Left renal pelvis (tissue), 4 donors: Measurements from ENCODE around the gene EPHA4. TPM values are rescaled to one million over a fixed set of nuclear protein-coding genes. Genes with fewer than 3 reads are reported as not detected.

Source experiments
- DNase-seq, 4 donors: peaks; one replicate each; pipeline ENCODE4 v3.0.0-alpha.2; 2013; ENCODE audit warnings: low read depth in 4 of 4, low spot score in 3 of 4
- polyA plus RNA-seq, 4 donors: library from polyadenylated mRNA; unstranded; fragments of 120-200 nt; gene quantifications; one replicate each; pipeline ENCODE4 v1.2.1, GENCODE V29; 2013; ENCODE audit not compliant: insufficient read length in 4 of 4

EPHA4 gene
- polyA plus RNA-seq, 4 donors = 26.5 to 63.8 (median 54.6) TPM

DNA sequence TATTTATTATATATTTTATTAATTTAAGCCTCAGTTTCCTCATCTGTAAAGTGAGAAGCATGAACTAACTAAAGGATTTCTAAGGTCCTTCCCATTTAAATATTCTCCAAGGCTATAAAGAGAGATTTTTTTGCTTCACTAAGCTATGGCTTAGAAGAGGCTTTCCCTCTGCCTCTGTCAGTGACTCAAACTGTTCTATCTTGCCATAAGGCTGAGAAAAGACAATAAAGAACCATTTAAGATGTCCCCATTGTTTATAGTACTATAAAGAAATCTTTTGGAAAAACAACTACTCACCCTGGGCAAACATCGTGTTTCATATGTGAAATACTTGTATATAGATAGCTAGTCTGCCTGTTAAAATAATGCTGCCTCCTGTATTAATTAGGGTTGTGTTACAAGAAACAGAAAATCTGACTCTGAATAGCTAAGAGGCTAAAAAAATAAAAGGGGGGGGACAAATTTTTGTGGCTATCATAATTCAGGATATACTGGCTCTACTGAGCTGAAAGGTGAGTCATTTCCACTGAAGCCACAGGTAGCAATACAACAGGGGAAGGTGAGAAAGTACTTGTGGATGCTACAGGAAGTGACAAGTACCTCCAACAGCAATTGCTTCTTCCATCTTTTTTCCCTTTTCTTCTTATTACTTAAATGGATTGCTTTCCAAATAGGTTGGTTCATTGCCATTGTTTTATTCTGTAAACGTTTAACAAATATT, 25.4 kb downstream of the EPHA4 start:
- no peak for DNase-seq

DNA sequence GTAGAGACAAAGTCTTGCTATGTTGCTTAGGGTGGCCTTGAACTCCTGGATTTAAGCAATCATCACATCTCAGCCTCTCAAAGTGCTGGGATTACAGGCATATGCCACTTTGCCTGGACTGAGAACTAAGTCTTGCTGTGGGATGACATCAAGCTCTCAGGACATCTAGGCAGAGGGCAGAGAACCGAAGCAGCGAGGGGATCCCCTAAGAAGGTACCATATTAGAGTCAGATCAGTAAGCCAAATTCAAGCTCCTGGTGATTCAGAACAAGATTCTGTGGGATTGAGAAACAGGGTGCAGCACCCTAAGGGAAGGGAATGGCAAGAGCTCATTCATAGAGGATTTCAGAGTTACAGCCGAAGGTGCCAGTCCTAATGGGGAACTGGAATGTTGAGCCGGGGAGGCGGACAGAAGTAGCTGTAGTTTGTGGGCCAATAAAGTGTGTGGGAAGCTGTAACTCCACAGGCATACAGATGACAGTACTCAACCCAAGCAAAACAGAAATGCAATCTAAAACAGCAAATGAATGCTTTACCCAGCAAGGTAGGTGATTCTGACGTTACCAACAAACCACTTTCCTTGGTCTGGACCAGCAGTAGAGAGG, 30.9 kb downstream of the EPHA4 start:
- no peak for DNase-seq

DNA sequence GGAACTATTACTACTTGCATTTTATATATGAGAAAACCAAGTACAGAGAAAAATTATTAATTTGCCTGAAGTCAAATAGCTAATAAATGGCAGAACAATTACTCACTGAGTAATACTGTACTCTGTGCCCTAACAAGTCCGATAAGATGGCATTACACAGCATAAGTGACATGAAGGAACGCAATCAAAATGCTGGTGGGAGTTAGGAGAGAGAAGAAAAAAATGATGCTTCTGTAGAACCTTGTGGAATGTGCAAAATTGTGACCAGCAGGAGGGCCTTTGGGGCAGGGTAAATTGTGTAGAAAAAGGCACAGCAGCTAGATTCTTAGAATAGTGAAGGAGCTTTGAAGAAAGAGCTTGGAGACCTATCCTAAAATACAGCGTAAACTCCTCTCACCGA, 32.9 kb downstream of the EPHA4 start:
- no peak for DNase-seq

DNA sequence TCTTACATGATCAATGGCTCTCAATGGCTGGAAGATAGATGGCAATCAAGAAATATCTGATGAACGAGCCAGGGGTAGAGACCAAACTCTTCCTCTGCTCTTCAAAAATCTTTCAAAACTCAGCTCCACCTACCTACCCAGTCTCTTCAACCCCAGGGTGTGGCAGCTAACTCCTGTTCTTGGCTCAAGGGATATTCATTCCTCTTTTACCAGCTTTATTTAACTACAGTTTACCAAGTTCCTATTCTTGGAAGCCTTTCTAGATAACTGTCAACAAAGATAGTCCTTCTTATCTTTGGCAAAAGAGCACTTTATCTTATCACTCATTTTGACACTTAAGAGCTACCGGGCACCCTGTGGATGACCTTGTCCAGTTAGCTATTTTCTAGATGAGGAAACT, 36.3 kb downstream of the EPHA4 start:
- DNase-seq = no peak

DNA sequence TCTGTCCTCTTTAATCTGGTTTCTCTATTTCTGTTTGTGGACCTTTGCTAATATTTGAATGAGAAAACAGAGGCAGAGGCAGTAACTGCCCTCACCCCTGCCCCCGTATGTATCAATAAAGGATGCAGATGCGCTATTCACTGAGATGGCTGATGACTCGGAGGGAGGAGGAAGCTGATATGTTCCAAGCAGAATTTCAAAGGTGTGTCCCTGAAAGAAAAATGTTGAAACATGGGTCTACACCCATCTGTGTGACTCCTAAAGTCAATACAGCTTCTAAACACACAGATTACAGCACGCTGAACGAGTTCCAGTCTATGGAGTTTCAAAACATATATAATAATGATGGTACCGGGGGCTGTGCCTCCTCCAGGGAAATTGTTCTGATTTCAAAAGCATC, 38.8 kb downstream of the EPHA4 start:
- no peak for DNase-seq

DNA sequence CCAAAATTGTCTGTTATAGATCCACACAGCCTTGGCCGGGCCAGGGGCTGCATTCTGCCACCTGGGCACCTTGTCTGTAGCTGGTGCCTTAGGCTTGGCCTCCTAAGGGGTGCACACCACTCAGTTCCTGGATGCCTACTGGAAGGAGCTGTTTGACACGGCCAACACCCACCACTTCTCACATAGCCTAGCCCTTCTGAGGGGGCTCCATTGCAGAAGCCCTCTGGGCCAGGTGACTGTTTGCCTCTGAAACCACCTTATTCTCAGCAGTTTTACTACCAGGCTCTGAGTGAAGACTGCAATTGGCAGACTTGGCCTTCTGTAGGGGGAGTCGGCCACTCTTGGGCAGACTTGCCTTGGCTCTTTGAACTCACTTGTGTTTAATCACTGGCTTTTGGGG, 39.5 kb downstream of the EPHA4 start:
- DNase-seq = no peak

DNA sequence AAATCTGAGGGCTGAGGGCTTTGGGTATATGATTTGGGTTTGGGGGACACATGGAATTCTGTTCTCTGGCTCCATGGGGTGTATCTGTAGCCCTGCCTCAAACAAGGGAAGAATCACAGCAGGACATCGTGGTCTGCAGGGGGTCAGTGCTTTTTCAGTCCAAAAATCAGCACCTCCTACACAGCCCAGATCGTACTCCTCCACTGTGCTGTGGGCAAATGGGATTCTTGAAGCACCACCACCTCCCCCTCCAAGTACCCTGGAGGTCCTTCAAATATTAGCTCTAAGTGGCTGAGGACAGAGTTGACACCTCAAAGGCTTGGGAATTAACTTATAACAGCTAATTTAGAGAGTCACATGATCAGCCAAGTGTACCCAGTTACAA, 41.5 kb downstream of the EPHA4 start:
- no peak for DNase-seq

DNA sequence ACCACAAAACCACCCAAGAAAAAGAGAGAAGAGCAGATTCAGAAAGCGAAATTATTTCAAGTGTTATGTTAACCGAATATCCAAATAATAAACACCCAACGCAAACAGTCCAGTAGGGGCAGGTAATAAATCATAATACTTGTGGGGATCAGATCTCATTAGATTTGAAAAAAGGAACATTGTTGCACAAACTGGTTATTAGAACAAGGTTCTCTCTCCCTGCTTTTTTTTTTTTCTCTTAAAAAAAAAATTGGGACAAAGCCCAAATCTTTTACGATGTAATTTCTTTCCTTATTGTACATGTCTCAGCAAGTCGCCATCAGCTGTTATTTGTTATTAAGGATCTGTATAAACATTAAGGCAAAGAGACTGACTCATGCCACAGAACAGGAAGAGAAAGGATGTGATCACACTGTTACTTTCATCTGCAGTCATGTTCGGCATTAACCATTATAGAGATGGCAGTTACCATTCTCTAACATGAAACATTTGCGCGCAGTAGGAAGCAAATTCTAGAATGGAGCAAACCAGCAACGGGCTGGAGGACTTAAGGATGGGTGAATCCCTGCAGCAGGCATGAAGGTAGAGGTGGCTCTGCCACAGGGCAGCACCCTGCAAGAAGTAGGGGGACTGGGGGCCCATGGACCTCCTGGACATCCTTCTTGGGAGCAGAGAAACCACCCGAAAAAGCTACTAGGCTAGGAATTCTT, 42.0 kb downstream of the EPHA4 start:
- DNase-seq = no peak

DNA sequence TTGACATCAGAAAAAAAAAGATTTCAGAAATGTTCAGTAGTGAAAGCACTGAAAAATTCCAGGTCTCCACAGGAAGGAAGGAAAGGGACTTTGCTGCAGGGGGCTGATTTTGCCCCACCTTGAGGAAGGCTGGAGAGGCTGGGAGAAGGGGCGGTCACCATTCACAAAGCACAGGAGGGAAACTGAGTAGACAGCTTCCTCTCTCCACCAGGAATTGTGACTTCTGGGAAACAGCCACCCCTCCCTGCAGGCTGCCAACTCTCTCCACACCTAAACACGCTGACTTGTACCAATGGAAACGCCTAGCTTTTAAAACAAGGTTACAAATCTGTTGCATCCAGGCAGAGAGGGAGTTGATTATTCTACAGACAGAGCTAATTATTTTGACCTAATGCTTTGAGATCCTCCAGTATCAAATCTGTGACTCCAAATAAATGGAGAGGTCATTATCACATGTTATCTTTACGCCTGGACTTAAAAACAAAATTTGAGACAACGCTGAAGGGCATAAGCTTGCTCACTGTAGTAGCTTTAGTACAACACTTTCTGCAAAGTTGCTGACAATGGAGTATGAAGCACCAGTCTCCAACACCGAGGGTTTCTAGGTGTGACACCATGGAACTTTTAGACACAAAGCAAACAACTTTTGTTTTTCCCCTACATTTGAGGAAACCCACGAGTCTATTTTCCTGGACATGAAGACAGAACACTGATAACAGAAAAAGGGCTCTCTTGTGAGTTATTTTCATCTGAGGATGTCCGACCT, 42.7 kb downstream of the EPHA4 start:
- DNase-seq = no peak

DNA sequence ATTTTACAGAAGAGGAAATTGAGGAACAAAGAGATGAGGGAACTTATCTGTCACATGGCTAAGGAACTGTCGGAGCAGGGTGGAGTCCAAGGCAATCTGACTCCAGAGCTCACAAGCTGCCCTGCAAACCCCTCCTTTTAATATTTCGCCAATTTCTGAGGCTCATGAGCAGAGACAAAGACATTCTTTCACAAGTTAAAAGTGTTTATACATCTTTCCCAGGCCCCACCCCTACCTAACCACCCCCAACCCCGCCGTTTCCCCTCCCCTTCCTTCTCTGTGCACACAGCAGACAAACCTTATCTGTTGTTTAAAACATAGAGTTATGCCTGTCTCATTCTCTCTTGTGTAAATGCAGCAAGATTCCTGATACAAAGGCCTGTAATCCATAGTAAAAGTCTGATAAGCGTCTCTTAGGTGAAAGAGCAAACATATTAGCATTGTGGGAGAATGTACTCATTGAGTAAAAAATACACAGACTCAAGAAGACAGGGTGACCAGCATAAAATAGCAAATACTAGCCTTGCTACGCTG, 44.3 kb downstream of the EPHA4 start:
- DNase-seq = no peak

DNA sequence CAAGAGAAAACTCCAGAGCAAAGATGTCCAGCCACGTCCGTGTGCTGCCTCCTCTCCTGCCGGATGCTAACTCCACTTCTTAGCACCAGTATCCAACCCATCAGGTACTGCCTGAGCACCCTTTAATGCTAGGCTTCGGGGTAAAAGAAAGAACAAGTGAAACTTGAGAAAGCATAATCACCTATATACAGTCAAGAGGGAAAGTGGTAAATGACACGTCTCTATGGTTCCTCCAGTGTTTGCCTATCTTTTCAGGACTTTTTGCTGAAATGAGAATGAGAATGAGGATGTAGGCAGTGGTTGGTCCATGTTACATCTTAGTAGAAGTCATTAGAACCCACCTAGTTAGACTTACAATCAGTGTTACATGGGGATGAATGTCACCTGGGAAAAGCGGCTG, 47.9 kb downstream of the EPHA4 start:
- DNase-seq = no peak

DNA sequence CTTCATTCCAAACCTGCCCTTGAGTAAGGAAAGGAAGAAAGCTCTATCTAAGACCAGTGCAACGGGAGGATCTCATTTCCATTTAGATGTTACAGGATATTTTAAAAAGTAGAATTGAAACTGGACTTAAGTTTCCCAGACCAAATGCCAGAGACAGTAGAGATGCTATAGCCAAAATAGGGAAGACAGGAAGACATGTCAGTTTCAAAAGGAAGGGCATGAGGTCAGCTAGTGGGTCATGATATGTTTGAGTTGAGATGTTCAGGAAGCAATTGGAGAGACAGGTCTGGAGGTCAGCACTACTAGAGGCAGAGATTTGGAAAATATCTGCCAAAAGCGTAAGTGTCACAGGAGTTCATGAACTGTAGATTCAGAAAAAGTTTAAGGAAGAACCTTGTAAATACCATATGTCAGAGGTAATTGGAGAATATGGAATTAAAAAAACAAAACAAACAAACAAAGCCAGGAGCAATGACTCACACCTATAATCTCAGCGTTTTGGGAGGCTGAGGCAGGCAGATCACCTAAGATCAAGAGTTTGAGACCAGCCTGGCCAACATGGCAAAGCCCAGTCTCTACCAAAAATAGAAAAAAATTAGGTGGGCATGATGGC, 50.8 kb downstream of the EPHA4 start:
- DNase-seq = no peak

DNA sequence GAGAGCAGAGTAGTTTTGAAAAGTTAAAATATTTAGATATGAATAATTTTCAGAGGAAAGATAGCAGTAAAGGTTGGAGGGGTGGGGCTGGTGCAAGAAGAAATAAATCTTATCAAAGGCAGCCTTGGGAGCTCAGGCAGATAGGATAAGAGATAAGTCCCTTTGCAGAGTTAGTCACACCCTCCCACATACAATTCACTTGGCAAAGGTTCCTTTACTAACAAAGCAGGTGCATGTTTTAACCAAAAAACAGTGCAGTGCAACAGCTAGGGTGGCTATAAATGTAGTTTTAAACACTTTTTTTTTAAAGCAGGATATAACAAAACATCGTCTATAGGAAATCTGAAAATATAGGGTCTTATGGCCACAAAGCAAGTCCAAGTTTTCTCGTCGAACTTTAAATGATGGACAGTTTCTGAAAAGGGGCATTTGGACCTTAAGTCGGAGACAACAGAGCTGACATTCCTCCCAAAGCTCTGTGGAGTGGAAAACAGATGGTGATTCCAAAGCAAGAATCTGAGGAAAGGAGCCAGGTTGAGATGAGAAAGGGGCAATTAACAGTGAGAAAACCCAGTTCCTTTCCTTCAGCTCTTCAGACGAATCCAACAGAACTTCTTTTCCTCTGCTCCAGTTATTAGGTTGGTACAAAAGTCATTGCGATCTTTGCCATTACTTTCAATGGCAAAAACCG, 53.0 kb downstream of the EPHA4 start:
- DNase-seq = no peak

DNA sequence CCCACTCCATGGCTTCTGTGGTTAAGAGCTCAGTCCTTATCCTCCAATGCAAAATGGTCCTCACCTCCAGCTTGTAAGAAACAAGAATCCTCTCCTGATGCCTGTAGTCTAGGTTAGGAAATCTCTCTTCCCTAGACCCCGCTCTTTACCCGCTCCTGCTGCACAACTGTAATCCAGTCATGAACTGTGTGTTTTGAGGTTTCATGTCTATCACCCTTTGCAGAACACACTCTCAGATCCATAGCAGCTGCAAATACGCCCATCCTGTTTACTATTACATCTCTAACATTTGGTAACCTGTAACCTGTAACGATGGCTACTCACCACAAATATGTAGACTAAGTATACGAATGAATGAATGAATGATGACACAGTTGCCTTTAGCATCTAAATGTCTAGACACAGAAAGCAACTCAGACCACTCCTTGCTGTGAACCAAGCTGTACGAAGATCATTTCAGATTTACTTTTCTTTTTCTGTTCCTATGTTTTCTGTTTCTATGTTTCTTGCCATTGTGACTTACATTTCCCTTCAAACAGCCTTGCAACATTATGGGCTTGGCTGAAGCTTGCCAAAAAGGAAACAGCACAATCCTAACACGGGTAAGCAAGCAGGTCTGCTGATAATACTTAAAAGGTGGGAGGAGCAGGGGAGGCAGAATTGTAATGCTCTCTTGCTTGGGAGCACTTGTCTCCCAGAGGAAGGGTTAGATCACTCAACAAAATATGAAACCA, 53.7 kb downstream of the EPHA4 start:
- DNase-seq = no peak

DNA sequence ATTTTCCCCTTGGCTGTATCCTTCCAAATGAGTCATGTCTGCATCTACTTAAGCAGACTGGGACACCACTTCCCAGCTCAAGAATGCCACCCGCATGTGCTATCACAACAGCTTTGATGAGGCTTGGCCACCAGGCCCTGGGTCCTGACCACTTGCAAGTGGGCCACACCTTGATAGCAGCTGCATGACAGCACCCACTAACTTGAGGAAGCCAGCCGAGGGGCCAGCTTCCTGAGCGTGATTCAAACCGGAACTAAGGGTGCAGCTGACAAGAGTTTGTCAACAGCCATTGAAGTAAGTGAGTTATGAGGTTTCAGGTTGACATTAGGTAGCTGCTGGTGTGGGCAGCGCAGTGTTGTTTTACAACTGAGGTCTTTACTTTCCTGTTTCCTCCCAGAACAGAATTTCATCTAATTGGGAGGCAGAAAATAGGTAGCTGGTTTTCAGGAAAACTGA, 54.4 kb downstream of the EPHA4 start:
- no peak for DNase-seq

DNA sequence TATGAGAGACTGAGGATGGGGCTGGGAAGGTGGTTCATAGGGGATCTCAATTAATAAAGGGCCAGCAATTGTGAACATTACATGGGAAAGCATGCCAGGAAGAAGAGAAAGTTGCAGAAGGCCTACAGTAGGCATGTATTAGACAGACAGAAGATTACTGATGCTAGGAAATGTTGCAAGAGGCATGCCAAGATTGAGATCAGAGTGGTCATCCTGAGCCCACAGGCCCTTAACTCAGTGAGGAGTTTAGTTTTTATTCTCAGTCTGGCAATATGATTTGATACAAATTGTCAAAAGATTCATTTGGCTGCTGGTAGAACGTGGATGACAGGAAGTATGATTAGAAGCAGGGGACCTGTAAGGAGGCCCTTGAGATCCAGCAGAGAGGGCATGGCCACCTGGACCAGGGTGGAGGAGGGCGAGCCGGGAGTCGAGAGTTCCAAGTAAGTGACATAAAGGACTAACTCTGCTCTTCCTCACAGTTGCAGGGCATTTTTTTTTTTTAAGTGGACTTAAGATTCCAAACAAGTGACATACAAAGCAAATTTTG, 54.9 kb downstream of the EPHA4 start:
- no peak for DNase-seq

DNA sequence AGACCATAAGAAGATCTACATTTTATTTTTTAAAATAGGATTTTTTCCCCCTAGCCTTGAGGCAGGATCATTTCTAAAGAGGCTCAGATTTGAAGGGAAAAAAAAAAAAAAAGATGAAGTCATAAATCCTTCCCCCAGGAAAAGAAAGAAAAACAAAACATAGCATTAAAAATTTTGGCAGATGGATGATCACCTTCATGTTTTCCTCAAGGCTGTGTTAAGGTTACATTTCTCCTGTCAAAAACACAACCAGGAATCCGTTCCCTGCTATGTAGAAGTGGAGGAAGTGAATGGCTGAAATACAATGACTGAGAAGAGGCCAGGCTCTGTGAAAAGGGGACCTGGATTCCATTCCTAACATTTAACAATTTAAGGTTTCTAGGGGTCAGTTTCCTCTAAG, 56.2 kb downstream of the EPHA4 start:
- no peak for DNase-seq

DNA sequence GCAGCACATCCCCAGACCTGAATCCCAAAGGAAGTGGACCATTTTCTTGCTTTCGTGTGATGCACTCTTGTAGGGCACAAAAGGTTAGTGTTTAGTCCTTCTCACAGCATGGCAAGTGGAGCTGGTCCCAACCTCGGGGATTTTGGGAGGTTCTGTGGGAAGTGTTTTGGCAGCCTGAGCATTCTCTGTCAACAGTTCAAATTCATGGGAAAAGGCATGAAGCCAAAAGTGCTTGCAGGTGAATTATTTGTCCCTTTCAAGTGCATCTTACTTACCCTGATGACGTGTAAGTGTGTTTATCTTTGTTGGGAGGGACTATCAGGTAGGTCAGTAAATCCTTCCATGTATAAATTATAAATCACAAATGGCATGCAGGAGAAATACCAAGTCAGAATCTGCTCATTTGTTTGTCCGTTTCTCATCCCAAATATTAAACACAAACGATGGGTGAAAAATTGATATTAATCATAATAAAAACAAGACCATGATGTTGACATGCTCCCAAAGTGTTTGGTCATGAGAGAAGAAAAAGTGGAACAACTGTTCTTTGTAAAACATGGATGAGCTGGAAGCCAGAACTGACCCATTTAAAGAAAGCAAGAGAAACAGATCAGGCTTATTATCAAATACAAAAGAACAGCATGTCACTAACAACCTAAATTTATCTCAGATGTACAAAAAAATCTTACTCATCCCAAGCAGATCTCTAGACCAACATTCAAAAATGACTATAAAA, 57.6 kb downstream of the EPHA4 start:
- DNase-seq = no peak
